NCI-H2081 treated with DMSO at 0.1 percent for 48 hours (cell line): ENCODE data around the gene HMGB4.

Experiments used
- DNase-seq: peaks from one replicate; lab custom pipeline; 2025; lab: John Stamatoyannopoulos, UW

The HMGB4 gene

GRCh38 chr1:33898406-33898805 lies 34.5 kb downstream of the HMGB4 start:
- no peak for DNase-seq

DNA sequence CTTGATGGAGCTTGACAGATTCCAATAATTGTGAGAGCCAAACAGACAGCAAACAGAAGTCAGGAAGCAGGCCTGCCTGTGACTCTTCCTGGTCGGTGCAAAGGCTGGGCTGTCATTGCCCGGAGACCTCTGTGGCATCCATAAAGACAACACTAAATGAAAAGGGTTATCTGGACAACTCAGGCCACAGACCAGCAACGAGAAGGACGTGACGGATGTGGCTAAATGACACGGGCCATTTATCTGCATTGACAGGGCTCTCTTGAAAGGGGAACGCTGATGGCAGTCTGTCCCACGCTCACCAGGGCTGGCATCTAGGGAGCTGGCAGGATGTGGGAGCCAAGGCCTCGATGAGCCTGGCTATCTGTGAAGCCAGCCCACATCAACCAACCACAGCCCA lies 35.0 kb downstream of the HMGB4 start:
- DNase-seq: no peak

DNA sequence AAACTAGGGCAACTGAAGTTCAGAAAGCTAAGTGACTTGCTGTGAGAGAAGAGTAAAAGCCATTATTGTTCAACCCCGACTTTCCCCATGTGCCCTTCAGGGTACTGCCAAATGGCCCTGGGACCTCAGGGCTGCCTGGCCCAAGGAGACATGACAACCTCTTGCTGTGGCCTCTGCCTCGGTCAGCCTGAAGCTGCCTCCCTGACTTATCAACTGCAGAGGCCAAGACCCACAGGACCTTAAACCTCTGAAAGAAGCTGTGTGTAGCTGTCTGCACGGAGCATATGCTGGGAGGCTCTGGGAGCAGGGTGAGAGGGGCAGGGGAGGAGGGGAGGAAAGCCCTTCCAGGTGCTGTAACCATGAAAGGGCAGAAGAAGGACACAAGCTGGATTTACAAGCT lies 35.9 kb downstream of the HMGB4 start:
- DNase-seq: no peak

DNA sequence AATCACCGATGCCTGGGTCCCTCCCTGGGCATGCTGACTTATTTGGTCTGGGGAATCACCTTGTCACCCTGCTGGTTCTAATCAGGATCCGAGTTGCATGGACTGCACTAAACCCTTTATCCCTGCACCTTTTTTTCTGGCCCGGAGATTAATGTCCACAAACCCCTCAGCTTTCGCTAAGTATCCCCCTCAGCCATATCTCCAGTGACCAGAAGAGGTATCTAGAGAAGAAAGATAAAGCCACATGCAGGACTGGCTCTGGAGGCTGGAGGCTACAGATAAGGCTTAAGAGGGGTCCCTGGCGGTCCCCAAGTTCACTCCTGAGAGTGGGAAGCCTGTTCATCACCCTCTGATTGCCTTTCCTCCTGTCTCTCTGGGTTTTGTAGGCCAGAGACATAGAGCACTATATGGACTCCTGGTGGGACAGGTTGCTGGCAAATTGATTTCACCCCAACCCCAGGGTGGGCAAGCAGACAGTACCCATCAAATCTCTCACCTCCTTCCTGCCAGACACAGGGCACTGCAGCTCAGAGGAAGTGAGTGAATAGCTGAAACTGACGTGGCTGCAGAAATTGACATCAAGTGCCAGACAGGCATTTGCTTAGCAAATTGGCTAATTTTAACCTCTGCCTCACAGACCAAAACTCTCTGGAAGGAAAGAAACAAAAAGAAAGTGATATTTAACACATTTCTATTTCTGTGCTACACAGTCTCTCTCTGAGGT lies 38.8 kb downstream of the HMGB4 start:
- no peak for DNase-seq

GRCh38 chr1:33903210-33903589 lies 39.3 kb downstream of the HMGB4 start:
- DNase-seq: no peak

DNA sequence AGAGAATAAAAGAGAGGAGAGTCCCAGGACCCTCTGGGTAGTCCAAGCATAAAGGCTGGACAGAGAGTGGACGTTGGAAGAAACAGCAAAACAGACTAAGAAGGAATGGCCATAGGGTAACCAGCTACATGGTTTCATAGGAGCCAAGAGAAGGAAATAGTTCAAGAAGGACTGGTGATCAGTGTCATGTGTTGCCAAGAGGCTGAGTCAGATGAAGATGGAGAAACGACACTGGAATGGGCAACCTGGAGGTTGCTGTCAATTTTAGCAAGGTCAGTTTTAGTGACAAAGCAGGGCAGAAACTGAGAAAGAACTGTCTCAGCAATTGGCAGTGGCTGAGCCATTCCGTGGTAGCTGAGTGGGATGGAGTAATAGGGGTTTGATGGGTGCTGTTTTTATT lies 41.4 kb downstream of the HMGB4 start:
- DNase-seq: no peak

GRCh38 chr1:33906156-33906555 lies 42.3 kb downstream of the HMGB4 start:
- no peak for DNase-seq

DNA sequence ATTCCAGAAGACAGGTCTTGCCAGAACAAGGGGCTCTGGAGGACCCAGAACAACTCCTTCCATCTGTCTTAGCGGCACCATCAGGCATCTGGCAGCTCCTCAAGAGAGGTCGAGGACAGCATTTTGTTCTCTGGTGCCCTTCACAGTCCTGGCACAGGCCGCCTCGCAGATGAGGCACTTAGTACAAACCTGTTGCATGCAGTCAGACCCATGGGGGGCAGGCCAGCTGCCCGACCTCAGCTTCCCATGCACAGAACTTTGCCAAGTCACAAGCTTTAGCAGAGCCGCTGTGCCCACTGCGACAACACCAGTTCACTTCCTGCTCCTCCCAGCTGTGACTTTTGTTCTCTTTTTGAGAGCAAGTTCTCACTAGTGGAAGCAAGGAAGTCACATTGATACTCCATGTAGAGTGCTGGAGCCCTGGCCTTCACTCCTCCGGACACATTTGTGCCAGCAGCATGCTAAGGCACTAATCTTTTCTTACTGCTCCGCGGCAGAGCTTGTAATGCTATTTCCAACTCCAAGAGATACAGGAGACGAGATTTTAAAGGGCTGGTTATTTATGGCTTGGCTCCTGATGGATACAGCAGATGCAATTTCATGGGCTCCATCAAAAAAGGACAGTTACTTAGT lies 44.6 kb downstream of the HMGB4 start:
- no peak for DNase-seq
